ENCODE measurements around the gene FANCI.

DNA sequence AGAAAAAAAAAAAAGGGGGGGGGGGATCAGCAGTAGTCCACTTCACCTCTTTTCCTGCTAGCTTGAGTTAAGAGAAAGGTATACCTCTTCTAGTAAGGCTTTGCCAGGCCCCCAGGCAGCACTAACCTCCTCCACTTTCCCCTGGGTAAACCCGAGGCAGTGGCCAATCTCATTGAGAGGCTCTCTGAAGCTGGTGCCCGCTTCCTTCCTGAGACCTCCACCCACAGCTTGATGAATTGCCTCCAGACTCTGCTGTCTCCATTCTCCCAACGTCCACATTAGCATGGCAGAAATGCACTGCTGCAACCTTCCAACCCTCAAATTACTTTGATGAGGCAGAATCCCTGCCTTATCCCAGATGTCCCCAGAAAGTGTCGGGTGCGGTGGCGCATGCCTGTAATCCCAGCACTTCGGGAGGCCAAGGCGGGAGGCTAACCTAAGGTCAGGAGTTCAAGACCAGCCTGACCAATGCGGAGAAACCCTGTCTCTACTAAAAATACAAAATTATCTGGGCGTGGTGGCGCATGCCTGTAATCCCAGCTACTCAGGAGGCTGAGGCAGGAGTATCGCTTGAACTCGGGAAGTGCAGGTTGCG lies 37.7 kb upstream of the FANCI start:
- TF ChIP-seq, protein P1, sequence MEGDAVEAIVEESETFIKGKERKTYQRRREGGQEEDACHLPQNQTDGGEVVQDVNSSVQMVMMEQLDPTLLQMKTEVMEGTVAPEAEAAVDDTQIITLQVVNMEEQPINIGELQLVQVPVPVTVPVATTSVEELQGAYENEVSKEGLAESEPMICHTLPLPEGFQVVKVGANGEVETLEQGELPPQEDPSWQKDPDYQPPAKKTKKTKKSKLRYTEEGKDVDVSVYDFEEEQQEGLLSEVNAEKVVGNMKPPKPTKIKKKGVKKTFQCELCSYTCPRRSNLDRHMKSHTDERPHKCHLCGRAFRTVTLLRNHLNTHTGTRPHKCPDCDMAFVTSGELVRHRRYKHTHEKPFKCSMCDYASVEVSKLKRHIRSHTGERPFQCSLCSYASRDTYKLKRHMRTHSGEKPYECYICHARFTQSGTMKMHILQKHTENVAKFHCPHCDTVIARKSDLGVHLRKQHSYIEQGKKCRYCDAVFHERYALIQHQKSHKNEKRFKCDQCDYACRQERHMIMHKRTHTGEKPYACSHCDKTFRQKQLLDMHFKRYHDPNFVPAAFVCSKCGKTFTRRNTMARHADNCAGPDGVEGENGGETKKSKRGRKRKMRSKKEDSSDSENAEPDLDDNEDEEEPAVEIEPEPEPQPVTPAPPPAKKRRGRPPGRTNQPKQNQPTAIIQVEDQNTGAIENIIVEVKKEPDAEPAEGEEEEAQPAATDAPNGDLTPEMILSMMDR (IDR thresholded peaks at IDR 0.05) = no peak
- no peak for TF ChIP-seq POLR2A (IDR thresholded peaks at IDR 0.05)
